GOT3 (cell line): ENCODE data around the gene ACTL8.

Source experiments
- DNase-seq: peaks from one replicate; lab custom pipeline; 2025; ENCODE audit warnings: mixed read lengths; lab: John Stamatoyannopoulos, UW

The ACTL8 gene

GRCh38 chr1:17755120-17755519, at the start of gene ACTL8:
ACTL8 (plus strand) TSS chr1:17755333; CDS start chr1:17823009, 67,676 bp downstream.
- no peak for DNase-seq

DNA sequence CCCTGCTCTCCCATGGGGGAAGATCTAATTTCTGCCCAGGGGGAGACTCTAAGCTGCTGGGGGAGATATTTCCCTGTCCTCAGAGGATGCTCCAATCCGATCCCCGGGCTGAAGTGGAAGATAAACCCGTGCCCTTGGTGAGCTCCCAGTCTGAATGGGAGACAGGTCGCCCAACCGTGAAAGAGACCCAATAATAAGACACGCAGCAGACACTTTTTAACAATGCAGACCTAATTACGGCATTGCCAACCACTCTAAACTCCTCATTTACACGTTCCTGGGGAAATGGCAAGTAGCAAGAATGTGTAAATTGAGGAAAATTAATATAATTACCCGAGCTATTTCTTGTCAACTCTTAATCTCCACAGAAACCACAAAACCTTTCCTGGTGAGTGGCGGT, 48.7 kb upstream of the ACTL8 start:
- no peak for DNase-seq

- no peak for DNase-seq
Measured at GRCh38 chr1:17709981-17710380, 45.2 kb upstream of the ACTL8 start.

DNA sequence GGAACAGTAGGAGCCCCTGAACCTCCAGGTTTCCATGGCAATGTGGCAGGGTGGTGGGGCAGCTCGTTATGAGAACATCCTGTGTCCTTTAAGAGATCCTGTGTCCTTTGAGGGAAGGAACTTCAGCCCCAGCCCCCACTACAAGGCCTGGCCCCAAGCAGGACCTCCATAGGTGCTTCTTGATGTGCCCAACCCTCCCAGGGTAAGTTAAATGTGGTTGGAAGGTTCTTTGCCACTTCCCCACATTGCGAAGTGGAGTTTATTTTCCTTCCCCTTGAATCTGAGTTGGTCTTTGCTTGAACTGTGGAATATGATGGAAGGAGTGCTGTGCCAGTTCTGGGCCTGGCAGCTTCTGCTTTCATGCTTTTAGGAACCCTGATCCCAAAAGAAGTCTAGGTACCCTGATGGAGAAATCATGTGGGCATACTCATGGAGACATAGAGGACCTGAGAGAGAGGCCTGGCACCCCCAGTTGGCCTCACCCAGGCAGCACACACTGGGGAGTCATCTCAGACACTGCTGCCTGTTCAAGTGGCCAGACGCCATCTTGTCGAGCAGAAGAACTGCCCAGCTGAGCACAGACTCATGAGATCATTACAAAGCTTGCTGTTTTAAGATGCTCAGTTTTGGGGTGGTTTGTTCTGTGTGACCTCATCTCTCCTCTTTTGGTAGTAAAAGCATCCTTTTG, 44.1 kb upstream of the ACTL8 start:
- DNase-seq, result no peak

GRCh38 chr1:17711577-17711910, 43.6 kb upstream of the ACTL8 start:
- no peak for DNase-seq

DNA sequence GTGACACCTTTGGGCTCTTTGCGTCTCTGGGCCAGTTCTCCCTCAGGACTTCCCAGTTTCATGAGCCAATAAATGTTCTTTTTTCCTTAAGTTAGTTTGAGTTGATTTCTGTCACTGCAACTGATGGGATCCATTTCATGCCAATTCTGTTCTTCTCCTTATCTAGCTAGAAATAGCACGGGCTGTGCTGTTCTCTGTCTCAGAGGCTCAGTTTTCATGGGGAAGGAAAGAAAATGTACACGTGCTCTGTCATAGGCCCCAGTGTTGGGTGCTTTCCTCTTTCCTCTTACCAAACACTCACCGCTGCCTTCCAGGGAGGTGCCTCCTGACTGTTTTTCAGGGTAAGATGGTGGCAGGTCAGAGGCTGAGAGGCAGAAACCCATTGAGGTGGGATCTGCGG, 43.2 kb upstream of the ACTL8 start:
- no peak for DNase-seq

DNA sequence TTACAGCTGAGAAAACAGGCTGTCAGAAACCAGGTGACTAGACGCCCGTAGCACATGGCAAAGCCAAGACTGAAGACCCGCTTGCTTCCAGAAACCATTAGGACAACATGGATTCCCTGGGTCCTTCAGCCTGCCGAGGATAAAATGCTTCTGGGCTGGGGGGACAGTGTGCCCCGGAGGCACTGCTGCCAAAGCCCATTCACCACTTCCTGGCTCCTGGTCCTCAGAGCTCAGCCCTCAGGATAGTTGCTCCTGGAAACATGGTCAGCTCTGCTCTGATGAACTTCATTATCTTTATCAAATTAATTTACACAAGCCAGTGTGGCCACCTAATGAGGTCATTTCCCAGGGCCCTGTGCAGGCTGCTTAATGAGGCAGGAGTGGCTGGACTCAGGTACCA, 41.1 kb upstream of the ACTL8 start:
- no peak for DNase-seq

DNA sequence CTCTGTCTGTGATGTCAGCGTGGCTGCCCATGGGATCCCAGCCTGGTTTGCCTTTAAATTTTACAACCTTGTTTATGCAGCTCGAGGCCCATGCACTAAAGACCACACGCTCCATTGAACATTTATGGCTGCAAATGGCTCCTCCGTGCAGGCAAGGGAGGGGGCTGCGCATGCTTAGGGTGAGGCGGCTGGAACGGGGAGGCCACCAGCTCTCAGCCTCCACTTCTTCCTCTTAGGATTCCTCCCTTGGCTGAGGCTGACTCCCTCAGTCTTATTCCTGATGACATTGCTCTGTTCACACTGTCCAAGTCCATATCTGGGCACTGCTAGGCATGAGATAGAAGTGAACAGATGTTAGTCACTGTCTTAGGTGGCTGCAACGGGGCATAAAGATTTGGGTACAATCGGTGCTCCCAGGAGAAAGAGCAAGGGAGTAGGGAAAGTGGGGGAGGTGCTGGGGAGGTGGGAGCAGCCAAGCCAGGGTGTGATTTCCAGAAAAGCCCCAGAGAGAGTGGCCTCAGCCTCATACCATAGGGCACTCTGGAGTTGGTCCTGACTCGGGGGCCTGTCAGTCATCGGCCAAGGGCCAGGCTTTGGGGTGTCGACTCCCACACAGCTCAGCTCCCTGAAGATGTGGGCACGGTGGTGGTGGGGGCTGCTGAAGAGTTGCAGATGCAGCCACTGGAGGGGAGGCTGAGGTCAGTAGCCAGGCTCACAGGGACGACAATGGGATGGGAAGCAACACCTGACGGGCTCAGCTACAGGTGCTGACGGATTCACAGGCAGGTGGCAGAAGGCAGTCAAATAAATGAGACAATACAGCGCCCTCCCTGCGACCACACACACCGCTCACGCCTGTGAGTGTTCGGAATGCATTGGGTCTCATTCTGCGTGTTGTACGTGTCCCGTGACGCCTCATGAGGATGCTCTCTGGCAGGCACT, 37.3 kb upstream of the ACTL8 start:
- DNase-seq, result no peak

GRCh38 chr1:17719874-17720273, 35.3 kb upstream of the ACTL8 start:
- no peak for DNase-seq

DNA sequence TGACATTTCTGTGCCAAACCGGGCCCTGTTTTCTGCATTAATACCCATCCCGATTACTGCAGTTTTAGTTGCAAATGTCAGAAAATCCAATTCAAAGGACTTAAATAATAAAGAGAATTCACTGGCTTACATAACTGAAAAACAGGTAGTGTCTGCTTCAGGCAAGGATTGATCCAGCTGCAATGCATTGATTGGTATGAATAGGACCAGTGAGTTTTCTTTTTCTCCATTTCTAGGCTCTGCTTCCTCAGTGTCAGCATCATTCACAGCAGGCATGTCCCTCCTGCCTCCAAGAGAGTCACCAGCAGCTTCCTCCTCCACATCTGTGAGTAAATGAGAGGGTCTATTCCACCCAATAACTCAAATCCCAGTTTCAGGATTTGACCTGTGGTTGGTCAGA, 33.7 kb upstream of the ACTL8 start:
- no peak for DNase-seq

DNA sequence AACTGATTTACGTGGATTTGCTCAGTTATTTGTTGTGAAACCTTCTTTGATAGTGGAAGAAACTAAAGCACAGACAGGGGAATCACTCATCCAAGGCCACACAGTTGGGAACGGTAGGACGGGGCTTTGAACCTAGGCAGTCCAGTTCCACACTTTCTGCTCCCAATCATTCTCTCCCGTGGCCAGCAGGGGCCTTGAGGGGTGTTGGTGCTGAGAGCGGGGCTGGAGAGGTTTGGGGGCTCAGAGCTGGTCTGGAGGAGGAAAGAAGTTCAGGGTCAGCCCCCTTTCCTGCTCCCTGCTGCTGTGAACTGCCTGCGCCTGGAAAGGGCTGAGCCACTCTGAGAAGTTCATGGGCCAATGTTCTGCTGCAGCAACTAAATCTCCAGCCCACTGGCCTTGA, 31.4 kb upstream of the ACTL8 start:
- no peak for DNase-seq

DNA sequence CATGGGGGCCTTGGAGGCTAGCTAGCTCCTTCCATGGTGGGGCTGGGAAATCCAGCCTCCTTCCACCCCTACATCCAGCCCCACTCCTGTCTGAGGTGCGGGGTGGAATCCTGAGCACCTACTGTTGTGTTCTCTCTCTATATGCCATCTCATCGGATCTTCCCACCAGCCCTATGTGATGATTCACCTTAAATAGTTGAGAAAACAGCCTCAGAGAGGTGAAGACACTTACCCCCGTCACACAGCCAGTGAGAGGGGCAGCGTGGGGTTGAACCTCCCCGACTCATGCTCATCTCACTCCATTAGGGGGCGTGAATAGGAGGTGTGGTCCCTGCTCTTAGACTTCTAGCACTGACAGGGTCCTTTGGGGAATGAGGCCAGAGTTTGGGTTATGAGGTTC, 31.0 kb upstream of the ACTL8 start:
- DNase-seq, result no peak

DNA sequence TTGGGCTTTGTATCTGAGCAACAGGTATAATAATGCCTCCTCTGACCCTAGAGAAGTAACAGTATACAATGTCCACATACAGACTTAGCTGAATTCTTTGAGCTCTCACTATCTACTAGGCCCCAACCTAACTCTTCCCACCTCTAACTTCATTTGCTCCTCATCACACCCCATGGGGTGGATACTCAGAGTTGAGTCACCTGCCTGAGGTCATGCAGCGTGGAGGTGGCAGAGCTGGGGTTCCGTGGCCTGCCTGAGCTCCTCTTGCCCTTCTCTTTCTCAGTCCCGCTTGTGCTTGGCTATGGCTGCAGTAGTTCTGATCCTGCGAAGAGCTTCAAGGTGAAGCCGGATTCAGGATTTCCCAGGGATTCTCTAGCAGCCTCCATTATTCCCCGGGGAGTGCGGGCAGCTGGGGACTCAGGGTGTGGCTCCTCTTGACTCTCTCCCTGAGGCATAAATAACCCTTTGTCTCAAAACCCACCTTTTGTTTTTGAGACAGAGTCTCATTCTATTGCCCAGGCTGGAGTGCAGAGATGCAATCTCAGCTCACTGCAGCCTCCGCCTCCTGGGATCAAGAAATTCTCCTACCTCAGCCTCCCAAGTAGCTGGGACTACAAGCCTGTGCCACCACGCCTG, 29.9 kb upstream of the ACTL8 start:
- DNase-seq, result no peak

GRCh38 chr1:17725811-17726582, 29.1 kb upstream of the ACTL8 start:
- no peak for DNase-seq

DNA sequence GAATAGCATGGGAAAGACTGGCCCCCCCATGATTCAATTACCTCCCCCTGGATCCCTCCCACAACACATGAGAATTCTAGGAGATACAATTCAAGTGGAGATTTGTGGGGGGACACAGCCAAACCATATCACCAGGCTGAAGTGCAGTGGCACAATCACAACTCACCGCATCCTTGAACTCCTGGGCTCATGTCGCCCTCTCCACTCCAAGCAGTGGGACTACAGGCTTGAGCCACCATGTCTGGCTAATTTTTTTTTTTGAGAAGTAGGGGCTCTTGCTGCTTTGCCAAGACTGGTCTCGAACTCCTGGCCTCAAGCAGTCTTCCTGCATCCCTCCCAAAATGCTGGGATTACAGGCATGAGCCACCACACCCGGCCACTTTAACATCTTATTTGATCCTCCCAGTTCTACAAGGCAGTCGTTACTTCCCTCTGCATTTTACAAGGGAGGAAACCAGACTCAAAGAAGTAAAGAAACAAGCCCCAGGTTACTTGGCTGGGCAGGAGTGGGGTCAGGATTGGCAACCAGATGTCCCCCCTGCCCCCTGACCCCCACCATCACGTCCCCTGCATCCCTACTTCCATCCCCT, 26.9 kb upstream of the ACTL8 start:
- no peak for DNase-seq

DNA sequence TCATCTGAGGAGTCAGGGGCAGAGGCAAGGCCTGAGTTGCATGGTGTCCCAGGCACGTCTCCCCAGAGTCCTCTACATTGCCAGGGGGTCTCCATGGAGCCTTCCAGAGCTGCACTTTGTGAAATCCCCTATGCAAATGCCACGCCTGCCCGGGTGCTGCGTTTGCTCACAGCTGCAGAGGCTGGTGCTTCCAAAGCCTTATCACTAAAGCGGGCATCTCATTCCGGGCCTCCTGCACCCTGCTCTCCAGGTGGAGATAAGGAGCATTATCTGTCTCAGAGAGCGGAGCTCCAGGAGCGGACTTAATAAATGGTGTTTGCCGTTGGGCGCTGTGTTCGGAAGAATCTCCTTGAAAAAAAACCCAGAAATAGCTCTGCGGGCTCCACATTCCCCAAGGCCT, 25.9 kb upstream of the ACTL8 start:
- DNase-seq, result no peak

GRCh38 chr1:17729909-17730308, 25.2 kb upstream of the ACTL8 start:
- DNase-seq, result no peak

- no peak for DNase-seq
Measured at GRCh38 chr1:17731460-17731859, 23.7 kb upstream of the ACTL8 start.

- DNase-seq, result no peak
Measured at GRCh38 chr1:17732475-17732874, 22.7 kb upstream of the ACTL8 start.

DNA sequence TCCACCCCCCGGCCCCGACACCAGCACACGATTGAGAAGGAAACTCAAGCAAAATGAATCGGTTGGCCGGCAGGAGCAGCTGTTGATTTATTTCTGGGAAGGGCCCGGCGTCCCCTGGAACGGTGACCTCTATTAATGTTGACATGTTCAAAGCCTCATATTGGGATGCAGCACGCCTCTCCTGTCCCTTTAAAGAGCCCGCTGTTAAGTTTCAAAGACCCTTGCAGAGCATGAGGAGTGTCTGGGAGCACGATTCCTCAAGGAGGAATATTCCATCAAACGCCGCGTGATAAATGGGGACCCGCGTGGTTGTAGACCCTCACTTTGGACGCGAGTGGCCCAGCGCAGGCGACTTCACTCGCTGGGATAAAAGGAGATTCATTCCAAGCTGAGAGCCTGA, 21.5 kb upstream of the ACTL8 start:
- DNase-seq, result no peak

- no peak for DNase-seq
Measured at GRCh38 chr1:17734609-17735008, 20.5 kb upstream of the ACTL8 start.

DNA sequence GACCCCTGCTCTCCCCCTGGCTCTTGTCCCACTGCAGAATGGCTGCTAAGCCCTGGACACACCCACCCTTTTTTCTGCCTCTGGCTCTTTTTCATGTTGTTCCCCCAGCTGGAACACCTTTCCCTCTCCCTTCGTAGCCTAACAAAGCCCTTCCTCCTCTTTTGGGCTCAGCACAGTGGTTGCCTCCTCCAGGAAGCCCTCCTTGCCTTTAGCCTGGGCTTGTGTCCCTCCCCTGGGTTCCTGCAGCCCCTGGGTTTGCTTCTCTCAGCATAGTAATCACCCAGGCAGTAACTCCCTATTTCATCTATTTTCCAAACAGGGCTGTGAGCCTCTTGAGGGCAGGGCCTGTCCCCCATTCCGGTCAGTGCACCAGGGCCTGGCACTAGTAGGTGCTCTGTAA, 19.8 kb upstream of the ACTL8 start:
- no peak for DNase-seq
